DND-41 (cell line): Measurements from ENCODE around the gene PGM1.

Source experiments
- CTCF ChIP-seq: IDR thresholded peaks from 2 replicates; pipeline ENCODE4 v1.5.1; 2012; ENCODE audit warnings: borderline replicate concordance, low read length, moderate library complexity, mild to moderate bottlenecking; ENCODE audit not compliant: poor library complexity, severe bottlenecking; ENCODE audit errors: extremely low read depth
- EZH2 ChIP-seq: IDR thresholded peaks from 3 replicates; pipeline ENCODE4 v1.6.1; 2012; ENCODE audit warnings: borderline replicate concordance, low read depth, mild to moderate bottlenecking, moderate library complexity, low read length, inconsistent platforms; ENCODE audit not compliant: severe bottlenecking

DNA sequence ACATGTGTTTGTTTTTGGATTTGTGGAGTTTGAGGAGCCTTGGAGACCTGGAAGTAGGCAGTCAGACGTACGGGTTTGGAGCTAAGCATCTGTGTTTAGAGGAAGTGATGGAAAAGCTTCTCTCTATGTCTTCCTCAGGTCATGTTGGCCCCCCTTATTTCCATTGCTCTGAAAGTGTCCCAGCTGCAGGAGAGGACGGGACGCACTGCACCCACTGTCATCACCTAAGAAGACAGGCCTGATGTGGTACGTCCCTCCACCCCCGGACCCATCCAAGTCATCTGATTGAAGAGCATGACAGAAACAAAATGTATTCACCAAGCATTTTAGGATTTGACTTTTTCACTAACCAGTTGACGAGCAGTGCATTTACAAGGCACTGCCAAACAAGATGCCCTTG lies 66.2 kb downstream of the PGM1 start:
- TF ChIP-seq CTCF (no peak), EZH2 (no peak)
